Body of pancreas (tissue), 4 donors: ENCODE data around the gene CENPW.

Experiments used
- POLR2A ChIP-seq, 3 donors: fragments of 450-650 bp; IDR thresholded peaks; one replicate each; pipeline ENCODE4 v1.6.1; 2016; ENCODE audit warnings: antibody characterized with exemption in 3 of 3, mild to moderate bottlenecking in 2 of 3
- TF ChIP-seq, protein P1 (sequence below), 7 experiments: fragments of 450-650 bp in 4 of 7; fragments of 200-600 bp in 3 of 7; sonication (generic) in 3 of 7; IDR thresholded peaks; one replicate each; pipeline ENCODE4 v1.5.1; 2016 to 2019; ENCODE audit warnings: antibody characterized with exemption in 7 of 7

- TF ChIP-seq POLR2A (IDR thresholded peaks at IDR 0.05), result no peak
- TF ChIP-seq, protein P1, sequence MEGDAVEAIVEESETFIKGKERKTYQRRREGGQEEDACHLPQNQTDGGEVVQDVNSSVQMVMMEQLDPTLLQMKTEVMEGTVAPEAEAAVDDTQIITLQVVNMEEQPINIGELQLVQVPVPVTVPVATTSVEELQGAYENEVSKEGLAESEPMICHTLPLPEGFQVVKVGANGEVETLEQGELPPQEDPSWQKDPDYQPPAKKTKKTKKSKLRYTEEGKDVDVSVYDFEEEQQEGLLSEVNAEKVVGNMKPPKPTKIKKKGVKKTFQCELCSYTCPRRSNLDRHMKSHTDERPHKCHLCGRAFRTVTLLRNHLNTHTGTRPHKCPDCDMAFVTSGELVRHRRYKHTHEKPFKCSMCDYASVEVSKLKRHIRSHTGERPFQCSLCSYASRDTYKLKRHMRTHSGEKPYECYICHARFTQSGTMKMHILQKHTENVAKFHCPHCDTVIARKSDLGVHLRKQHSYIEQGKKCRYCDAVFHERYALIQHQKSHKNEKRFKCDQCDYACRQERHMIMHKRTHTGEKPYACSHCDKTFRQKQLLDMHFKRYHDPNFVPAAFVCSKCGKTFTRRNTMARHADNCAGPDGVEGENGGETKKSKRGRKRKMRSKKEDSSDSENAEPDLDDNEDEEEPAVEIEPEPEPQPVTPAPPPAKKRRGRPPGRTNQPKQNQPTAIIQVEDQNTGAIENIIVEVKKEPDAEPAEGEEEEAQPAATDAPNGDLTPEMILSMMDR (IDR thresholded peaks at IDR 0.05), result no peak
Measured at GRCh38 chr6:126300735-126301134, 39.2 kb upstream of the CENPW start.
